ENCODE measurements around the gene PRKCZ.
"Not testable (repeated sequence)": the region's sequence is repeated elsewhere in the genome, so short reads cannot be mapped to it uniquely, and the experiment has no call there.

Gene PRKCZ

DNA sequence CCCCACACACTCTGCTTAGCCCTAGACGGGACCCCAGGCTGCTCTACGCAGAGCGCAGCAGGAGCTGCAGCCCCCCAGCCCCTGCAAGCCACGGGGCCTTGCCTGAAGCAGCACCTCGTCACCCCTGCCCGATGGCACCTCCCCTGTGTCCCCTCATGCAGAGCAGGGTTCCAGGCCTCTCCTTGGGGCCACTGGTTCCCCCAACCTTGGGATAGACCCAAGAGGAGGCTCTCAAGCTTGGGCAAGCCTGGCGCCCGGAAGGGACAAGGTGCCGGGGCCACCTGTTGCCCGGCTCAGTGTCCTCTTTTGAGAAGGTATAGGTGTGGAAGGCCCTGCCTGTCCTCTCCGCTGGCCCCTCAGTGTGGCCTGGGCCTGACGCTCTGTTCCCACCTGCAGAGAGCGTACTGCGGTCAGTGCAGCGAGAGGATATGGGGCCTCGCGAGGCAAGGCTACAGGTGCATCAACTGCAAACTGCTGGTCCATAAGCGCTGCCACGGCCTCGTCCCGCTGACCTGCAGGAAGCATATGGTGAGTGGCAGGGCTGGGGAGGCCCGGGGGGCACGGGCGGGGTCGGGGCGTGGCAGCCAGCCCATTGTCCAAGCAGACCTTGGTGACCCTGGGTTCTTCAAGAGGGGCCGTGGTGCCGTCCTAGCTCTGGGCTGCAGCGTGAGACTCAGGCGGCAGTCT, 93.7 kb downstream of the PRKCZ start:
- no peaks in the 10 kb centered on the region for H3K9me3 Mint-ChIP-seq
- H3K36me3 Mint-ChIP-seq (ENCODE audit: low read depth): no peaks in the 10 kb centered on the region
- H3K4me3 Mint-ChIP-seq: no peak overlapping the region
- TF ChIP-seq, protein P1, sequence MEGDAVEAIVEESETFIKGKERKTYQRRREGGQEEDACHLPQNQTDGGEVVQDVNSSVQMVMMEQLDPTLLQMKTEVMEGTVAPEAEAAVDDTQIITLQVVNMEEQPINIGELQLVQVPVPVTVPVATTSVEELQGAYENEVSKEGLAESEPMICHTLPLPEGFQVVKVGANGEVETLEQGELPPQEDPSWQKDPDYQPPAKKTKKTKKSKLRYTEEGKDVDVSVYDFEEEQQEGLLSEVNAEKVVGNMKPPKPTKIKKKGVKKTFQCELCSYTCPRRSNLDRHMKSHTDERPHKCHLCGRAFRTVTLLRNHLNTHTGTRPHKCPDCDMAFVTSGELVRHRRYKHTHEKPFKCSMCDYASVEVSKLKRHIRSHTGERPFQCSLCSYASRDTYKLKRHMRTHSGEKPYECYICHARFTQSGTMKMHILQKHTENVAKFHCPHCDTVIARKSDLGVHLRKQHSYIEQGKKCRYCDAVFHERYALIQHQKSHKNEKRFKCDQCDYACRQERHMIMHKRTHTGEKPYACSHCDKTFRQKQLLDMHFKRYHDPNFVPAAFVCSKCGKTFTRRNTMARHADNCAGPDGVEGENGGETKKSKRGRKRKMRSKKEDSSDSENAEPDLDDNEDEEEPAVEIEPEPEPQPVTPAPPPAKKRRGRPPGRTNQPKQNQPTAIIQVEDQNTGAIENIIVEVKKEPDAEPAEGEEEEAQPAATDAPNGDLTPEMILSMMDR (IDR thresholded peaks at IDR 0.05; ENCODE audit: unreplicated experiment in 3 of 3): no peak
- H3K27ac Mint-ChIP-seq: no peak overlapping the region
- H3K4me1 Mint-ChIP-seq: no peaks in the 10 kb centered on the region
- peaks cover 8% of the 10 kb centered on the region for H3K27me3 Mint-ChIP-seq (ENCODE audit: low read depth)

DNA sequence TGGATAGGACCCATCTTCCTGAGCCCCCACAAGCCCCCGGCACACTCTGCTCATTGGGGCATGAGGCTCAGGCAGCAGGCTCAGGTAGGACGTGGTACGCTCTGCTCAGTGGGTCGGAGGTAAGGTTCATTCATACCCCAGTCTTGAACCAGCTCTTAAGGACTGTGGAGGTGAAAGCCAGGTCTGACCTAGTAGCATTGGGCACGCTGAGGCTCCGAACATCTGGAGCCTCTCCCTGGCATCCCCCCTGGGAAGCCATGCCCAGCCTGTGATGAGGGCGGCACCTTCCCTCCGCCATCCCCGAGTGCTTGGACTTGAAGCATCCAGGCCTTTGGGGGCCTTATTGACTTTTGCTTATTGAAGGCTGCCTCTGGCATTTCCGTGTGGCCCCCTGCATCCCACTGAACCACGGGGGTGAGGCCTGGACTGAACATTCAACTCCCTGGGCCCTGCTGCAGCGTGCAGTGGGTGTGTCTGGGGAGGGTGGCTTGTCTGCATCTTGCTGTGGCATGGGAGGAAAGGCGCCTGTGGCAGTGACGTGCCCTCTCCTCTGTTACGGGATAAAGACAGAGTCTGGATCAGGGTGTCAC, 94.4 kb downstream of the PRKCZ start:
- Mint-ChIP-seq H3K4me1 (no peaks in the 10 kb centered on the region), H3K27ac (no peak overlapping the region), H3K4me3 (no peak overlapping the region), H3K27me3 (ENCODE audit: low read depth) (peaks cover 5% of the 10 kb centered on the region), H3K9me3 (no peaks in the 10 kb centered on the region), H3K36me3 (ENCODE audit: low read depth) (no peaks in the 10 kb centered on the region)
- TF ChIP-seq, protein P1 (IDR thresholded peaks at IDR 0.05; ENCODE audit: unreplicated experiment in 3 of 3): no peak

DNA sequence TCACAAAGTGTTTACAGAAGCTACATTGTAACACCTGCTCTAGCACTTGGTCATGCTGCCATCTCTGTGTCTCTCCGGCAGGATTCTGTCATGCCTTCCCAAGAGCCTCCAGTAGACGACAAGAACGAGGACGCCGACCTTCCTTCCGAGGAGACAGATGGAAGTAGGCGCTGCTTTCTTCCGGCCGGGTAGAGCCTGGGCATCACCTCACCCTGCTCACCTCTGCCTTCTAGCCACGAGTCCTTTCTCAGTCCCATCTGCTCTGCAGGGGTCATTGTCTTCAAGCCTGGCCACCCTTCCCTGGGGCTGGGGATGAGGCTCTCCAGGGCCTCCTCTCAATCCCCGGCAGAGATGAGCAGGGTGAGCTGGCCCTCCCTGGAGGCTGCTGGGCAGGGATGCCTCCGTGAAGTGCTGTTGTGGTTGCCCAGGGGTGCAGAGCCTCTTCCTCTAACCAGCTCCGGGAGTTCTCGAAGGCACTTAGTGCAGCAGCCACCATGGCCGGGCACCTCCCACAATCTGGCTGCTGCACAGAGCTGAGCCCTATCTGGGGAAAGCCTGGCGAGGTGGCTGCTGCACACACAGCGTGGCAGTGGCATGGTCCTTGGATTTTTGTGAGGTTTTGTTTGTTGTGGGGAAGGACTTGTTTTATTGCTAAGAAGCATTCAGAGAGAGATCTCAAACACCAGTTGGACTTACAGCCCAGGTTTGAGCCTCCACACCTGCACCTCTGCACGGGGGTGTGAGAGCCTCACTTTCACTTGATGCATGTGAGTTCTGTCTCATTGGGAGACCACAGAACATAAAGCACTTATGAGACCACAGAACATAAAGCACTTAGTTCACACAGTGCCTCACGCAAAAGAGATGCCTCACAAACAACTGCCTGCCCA, 96.0 kb downstream of the PRKCZ start:
- TF ChIP-seq, protein P1 (IDR thresholded peaks at IDR 0.05; ENCODE audit: unreplicated experiment in 3 of 3): no peak
- Mint-ChIP-seq H3K27ac (no peak overlapping the region), H3K4me1 (no peaks in the 10 kb centered on the region), H3K4me3 (no peak overlapping the region), H3K36me3 (ENCODE audit: low read depth) (peaks cover 4% of the 10 kb centered on the region), H3K9me3 (no peaks in the 10 kb centered on the region), H3K27me3 (ENCODE audit: low read depth) (no peaks in the 10 kb centered on the region)

DNA sequence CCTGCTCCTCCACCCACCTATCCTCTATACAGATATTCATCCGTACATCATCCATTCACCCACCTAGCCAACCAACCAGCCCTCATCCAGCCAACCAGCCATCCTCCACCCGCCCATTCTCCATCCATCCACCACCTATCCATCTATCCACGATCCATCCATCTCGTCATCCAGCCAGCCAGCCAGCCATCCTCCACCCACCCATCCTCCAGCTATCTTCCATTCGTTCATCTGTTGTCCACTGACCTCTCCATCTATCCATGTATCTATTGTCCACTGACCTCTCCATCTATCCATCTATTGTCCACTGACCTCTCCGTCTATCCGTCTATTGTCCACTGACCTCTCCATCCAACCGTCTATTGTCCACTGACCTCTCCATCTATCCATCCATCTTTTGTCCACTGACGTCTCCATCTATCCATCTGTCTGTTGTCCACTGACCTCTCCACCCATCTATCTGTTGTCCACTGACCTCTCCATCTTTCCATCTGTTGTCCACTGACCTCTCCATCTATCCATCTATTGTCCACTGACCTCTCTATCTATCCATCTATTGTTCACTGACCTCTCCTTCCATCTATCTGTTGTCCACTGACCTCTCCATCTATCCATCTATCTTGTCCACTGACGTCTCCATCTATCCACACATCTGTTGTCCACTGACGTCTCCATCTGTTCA, 96.8 kb downstream of the PRKCZ start:
- no peaks in the 10 kb centered on the region for H3K4me1 Mint-ChIP-seq
- H3K27ac Mint-ChIP-seq: no peak overlapping the region
- no peaks in the 10 kb centered on the region for H3K27me3 Mint-ChIP-seq (ENCODE audit: low read depth)
- peaks cover 4% of the 10 kb centered on the region for H3K36me3 Mint-ChIP-seq (ENCODE audit: low read depth)
- H3K4me3 Mint-ChIP-seq: no peak overlapping the region
- H3K9me3 Mint-ChIP-seq: no peaks in the 10 kb centered on the region
- TF ChIP-seq, protein P1 (IDR thresholded peaks at IDR 0.05; ENCODE audit: unreplicated experiment in 3 of 3): no peak

DNA sequence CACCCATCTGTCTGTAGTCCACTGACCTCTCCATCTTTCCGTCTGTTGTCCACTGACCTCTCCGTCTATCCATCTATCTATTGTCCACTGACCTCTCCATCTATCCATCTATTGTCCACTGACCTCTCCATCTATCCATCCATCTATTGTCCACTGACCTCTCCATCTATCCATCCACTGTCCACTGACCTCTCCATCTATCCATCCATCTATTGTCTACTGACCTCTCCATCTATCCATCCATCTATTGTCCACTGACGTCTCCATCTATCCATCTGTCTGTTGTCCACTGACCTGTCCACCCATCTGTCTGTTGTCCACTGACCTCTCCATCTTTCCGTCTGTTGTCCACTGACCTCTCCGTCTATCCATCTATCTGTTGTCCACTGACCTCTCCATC, 97.7 kb downstream of the PRKCZ start:
- not testable (repeated sequence) for H3K27me3 Mint-ChIP-seq (ENCODE audit: low read depth); H3K4me1 Mint-ChIP-seq; H3K9me3 Mint-ChIP-seq; H3K27ac Mint-ChIP-seq; H3K36me3 Mint-ChIP-seq (ENCODE audit: low read depth); H3K4me3 Mint-ChIP-seq

DNA sequence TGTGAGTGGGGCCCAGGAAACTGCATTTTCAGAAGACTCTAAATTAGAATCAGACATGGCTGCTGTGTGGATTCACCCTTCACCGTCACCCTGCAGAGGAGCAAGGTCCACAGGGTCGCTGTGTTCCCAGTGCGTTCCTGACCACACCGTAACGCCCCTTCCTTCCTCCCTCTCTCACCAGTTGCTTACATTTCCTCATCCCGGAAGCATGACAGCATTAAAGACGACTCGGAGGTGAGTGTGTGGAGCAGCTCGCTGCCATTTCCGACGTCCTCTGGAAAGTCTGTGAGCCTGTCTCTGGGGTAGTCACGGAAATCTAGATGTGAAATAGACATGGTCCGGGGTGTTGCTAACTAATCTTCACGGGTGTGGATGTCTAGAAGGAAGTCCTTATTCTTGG, 98.5 kb downstream of the PRKCZ start:
- Mint-ChIP-seq H3K27ac (no peak overlapping the region), H3K36me3 (ENCODE audit: low read depth) (peaks cover 8% of the 10 kb centered on the region), H3K4me1 (no peaks in the 10 kb centered on the region), H3K27me3 (ENCODE audit: low read depth) (no peaks in the 10 kb centered on the region), H3K4me3 (no peak overlapping the region), H3K9me3 (no peaks in the 10 kb centered on the region)
- TF ChIP-seq, protein P1 (IDR thresholded peaks at IDR 0.05; ENCODE audit: unreplicated experiment in 3 of 3): no peak
